DMS79 (cell line): ENCODE results near the gene DEPDC1.

ENCODE experiments used
- DNase-seq: peaks from one replicate; lab custom pipeline; 2025; lab: John Stamatoyannopoulos, UW

The DEPDC1 gene

GRCh38 chr1:68473060-68473459 lies 23.8 kb downstream of the DEPDC1 start:
- DNase-seq, result no peak

GRCh38 chr1:68470388-68470970 lies 26.4 kb downstream of the DEPDC1 start:
- DNase-seq, result no peak

- no peak for DNase-seq
These were observed 32.0 kb downstream of the DEPDC1 start for GRCh38 chr1:68464891-68465290.

- DNase-seq, result no peak
These were observed 35.9 kb downstream of the DEPDC1 start for GRCh38 chr1:68460935-68461334.

GRCh38 chr1:68459796-68460195 lies 37.1 kb downstream of the DEPDC1 start:
- DNase-seq, result no peak

- no peak for DNase-seq
These were observed 37.8 kb downstream of the DEPDC1 start for GRCh38 chr1:68459091-68459490.

GRCh38 chr1:68456202-68456601 lies 40.7 kb downstream of the DEPDC1 start:
- no peak for DNase-seq

- DNase-seq, result no peak
These were observed 42.3 kb downstream of the DEPDC1 start for GRCh38 chr1:68454534-68454933.

GRCh38 chr1:68453060-68453670 lies 43.7 kb downstream of the DEPDC1 start:
- no peak for DNase-seq

GRCh38 chr1:68449901-68450300 lies 47.0 kb downstream of the DEPDC1 start, which contains the start of gene RPE65:
RPE65 (minus strand) TSS chr1:68449954; CDS start chr1:68449905, 49 bp downstream.
- DNase-seq, result no peak

GRCh38 chr1:68448365-68448764 lies 48.5 kb downstream of the DEPDC1 start:
- no peak for DNase-seq

GRCh38 chr1:68445709-68446108 lies 51.2 kb downstream of the DEPDC1 start:
- no peak for DNase-seq

- DNase-seq, result no peak
These were observed 53.9 kb downstream of the DEPDC1 start for GRCh38 chr1:68442822-68443556.

- no peak for DNase-seq
These were observed 54.9 kb downstream of the DEPDC1 start for GRCh38 chr1:68442006-68442405.

- DNase-seq, result no peak
These were observed 58.6 kb downstream of the DEPDC1 start for GRCh38 chr1:68438310-68438709.

- no peak for DNase-seq
These were observed 63.5 kb downstream of the DEPDC1 start for GRCh38 chr1:68433395-68433794.

GRCh38 chr1:68431076-68431475 lies 65.8 kb downstream of the DEPDC1 start:
- DNase-seq, result no peak

GRCh38 chr1:68429233-68429808 lies 67.6 kb downstream of the DEPDC1 start:
- DNase-seq, result no peak

- DNase-seq, result no peak
These were observed 70.3 kb downstream of the DEPDC1 start for GRCh38 chr1:68426594-68426993.
